NCI-H524 (cell line): ENCODE measurements around the gene GEMIN7.
A peak's percentile ranks its signal among the peaks of the same experiment; 100 is the strongest.

ENCODE experiments used
- DNase-seq, 2 experiments: peaks; one replicate each; lab custom pipeline; 2025; lab: John Stamatoyannopoulos, UW

Gene GEMIN7

GRCh38 chr19:45128806-45129205 is 49.7 kb downstream of the GEMIN7 start:
- DNase-seq: no peak

- no peak for DNase-seq
These were observed 51.2 kb downstream of the GEMIN7 start for GRCh38 chr19:45130236-45130635.

- DNase-seq: peak; percentile 33 to 75
These were observed 52.0 kb downstream of the GEMIN7 start for GRCh38 chr19:45130888-45131615.

- no peak for DNase-seq
These were observed 54.6 kb downstream of the GEMIN7 start for GRCh38 chr19:45133661-45134060.

- DNase-seq: no peak
These were observed 56.3 kb downstream of the GEMIN7 start for GRCh38 chr19:45135176-45135885.

- DNase-seq: no peak
These were observed 57.6 kb downstream of the GEMIN7 start for GRCh38 chr19:45136507-45137178.

- no peak for DNase-seq
These were observed 58.2 kb downstream of the GEMIN7 start for GRCh38 chr19:45137179-45137761.

- no peak for DNase-seq
These were observed 59.3 kb downstream of the GEMIN7 start for GRCh38 chr19:45138303-45138751.

GRCh38 chr19:45139286-45140143 is 60.5 kb downstream of the GEMIN7 start:
- DNase-seq: no peak

GRCh38 chr19:45140144-45140503 is 61.1 kb downstream of the GEMIN7 start:
- no peak for DNase-seq

- no peak for DNase-seq
These were observed 61.5 kb downstream of the GEMIN7 start for GRCh38 chr19:45140533-45140932.
